Measurements from ENCODE around the gene RNF220.
A peak's percentile ranks its signal among the peaks of the same experiment; 100 is the strongest.

Gene RNF220

GRCh38 chr1:44670751-44671640 lies 265.9 kb downstream of the RNF220 start:
- H4K12ac ChIP-seq (ENCODE audit: low read depth, low read length): no peak overlapping the region
- H2AFZ ChIP-seq (ENCODE audit: insufficient read depth, low read length, poor library complexity): no peak overlapping the region
- no peak overlapping the region for H4K8ac ChIP-seq (ENCODE audit: low read depth, low read length)
- DNase-seq: no peak
- H3K27ac ChIP-seq (ENCODE audit: low read depth, low read length): no peak overlapping the region
- no peak overlapping the region for H2AK5ac ChIP-seq (ENCODE audit: low read length)
- no peaks in the 10 kb centered on the region for H3K27me3 ChIP-seq (ENCODE audit: insufficient read depth, low read length)
- no CpG with 5 or more reads among the region's 10 CpGs for WGBS (ENCODE audit: extremely low coverage, insufficient coverage, insufficient read length)
- H4K91ac ChIP-seq (ENCODE audit: low read depth, low read length): no peak overlapping the region
- peaks cover 6% of the 10 kb centered on the region for H3K79me2 ChIP-seq (ENCODE audit: control insufficient read depth, insufficient read depth, low read length, poor library complexity)
- no peak overlapping the region for H3K4ac ChIP-seq (ENCODE audit: low read depth, low read length)
- no peak overlapping the region for H3K14ac ChIP-seq (ENCODE audit: low read length)
- H3K9me3 ChIP-seq (ENCODE audit: insufficient read depth, low read depth, low read length): no peaks in the 10 kb centered on the region
- no peak overlapping the region for H3K4me2 ChIP-seq (ENCODE audit: low read length)
- no peaks in the 10 kb centered on the region for H3K36me3 ChIP-seq (ENCODE audit: control insufficient read depth in 1 of 2, insufficient read depth in 2 of 2, low read length in 2 of 2)
- no peak overlapping the region for H3K18ac ChIP-seq (ENCODE audit: low read length)
- no peak overlapping the region for H3K9ac ChIP-seq (ENCODE audit: low read length)
- no peak overlapping the region for H2BK120ac ChIP-seq (ENCODE audit: insufficient read depth, low read length, poor library complexity)
- H3K4me3 ChIP-seq (ENCODE audit: low read depth, low read length): no peak overlapping the region
- peaks cover 18 to 22% of the 10 kb centered on the region in 2 experiments for H3K4me1 ChIP-seq (ENCODE audit: control insufficient read depth in 1 of 2, insufficient read depth in 2 of 2, low read length in 2 of 2)
- no peak overlapping the region for H2BK12ac ChIP-seq (ENCODE audit: low read length)
- no peak overlapping the region for H2BK5ac ChIP-seq (ENCODE audit: low read depth, low read length, poor library complexity)
- H3K23ac ChIP-seq (ENCODE audit: low read length): no peak overlapping the region
- H3K79me1 ChIP-seq (ENCODE audit: low read length): peaks cover 9% of the 10 kb centered on the region

- H3K4ac ChIP-seq (ENCODE audit: low read depth, low read length): no peak overlapping the region
- H2BK120ac ChIP-seq (ENCODE audit: insufficient read depth, low read length, poor library complexity): no peak overlapping the region
- H2AFZ ChIP-seq (ENCODE audit: insufficient read depth, low read length, poor library complexity): peak overlapping the region; percentile 27
- H4K8ac ChIP-seq (ENCODE audit: low read depth, low read length): no peak overlapping the region
- no peaks in the 10 kb centered on the region for H3K27me3 ChIP-seq (ENCODE audit: insufficient read depth, low read length)
- peak overlapping the region; percentile 31 for H4K91ac ChIP-seq (ENCODE audit: low read depth, low read length)
- H3K4me1 ChIP-seq (ENCODE audit: control insufficient read depth in 1 of 2, insufficient read depth in 2 of 2, low read length in 2 of 2): peaks cover 18 to 22% of the 10 kb centered on the region in 2 experiments
- H3K36me3 ChIP-seq (ENCODE audit: control insufficient read depth in 1 of 2, insufficient read depth in 2 of 2, low read length in 2 of 2): no peaks in the 10 kb centered on the region
- H3K4me2 ChIP-seq (ENCODE audit: low read length): peak overlapping the region; percentile 9
- no peak overlapping the region for H3K14ac ChIP-seq (ENCODE audit: low read length)
- no peak overlapping the region for H3K18ac ChIP-seq (ENCODE audit: low read length)
- H2BK5ac ChIP-seq (ENCODE audit: low read depth, low read length, poor library complexity): no peak overlapping the region
- peaks cover 9% of the 10 kb centered on the region for H3K79me1 ChIP-seq (ENCODE audit: low read length)
- H3K23ac ChIP-seq (ENCODE audit: low read length): no peak overlapping the region
- peaks cover 6% of the 10 kb centered on the region for H3K79me2 ChIP-seq (ENCODE audit: control insufficient read depth, insufficient read depth, low read length, poor library complexity)
- H3K9ac ChIP-seq (ENCODE audit: low read length): no peak overlapping the region
- H3K27ac ChIP-seq (ENCODE audit: low read depth, low read length): peak overlapping the region; percentile 4
- H3K4me3 ChIP-seq (ENCODE audit: low read depth, low read length): no peak overlapping the region
- no peak overlapping the region for H4K12ac ChIP-seq (ENCODE audit: low read depth, low read length)
- H3K9me3 ChIP-seq (ENCODE audit: insufficient read depth, low read depth, low read length): no peaks in the 10 kb centered on the region
- H2BK12ac ChIP-seq (ENCODE audit: low read length): peak overlapping the region; percentile 38
- WGBS (ENCODE audit: extremely low coverage, insufficient coverage, insufficient read length): no CpG with 5 or more reads among the region's 13 CpGs
- DNase-seq: peak in 1 of 2 donors; percentile 31
- peak overlapping the region; percentile 53 for H2AK5ac ChIP-seq (ENCODE audit: low read length)
Observed at GRCh38 chr1:44672254-44672955, 267.4 kb downstream of the RNF220 start.

- peak overlapping the region; percentile 59 for H2AK5ac ChIP-seq (ENCODE audit: low read length)
- no peak overlapping the region for H2BK120ac ChIP-seq (ENCODE audit: insufficient read depth, low read length, poor library complexity)
- H3K4ac ChIP-seq (ENCODE audit: low read depth, low read length): peak overlapping the region; percentile 33
- no peak overlapping the region for H2BK5ac ChIP-seq (ENCODE audit: low read depth, low read length, poor library complexity)
- H3K18ac ChIP-seq (ENCODE audit: low read length): no peak overlapping the region
- peaks cover 18 to 22% of the 10 kb centered on the region in 2 experiments for H3K4me1 ChIP-seq (ENCODE audit: control insufficient read depth in 1 of 2, insufficient read depth in 2 of 2, low read length in 2 of 2)
- peak overlapping the region; percentile 80 for H3K14ac ChIP-seq (ENCODE audit: low read length)
- H3K79me2 ChIP-seq (ENCODE audit: control insufficient read depth, insufficient read depth, low read length, poor library complexity): peaks cover 6% of the 10 kb centered on the region
- no CpG with 5 or more reads among the region's 14 CpGs for WGBS (ENCODE audit: extremely low coverage, insufficient coverage, insufficient read length)
- H4K8ac ChIP-seq (ENCODE audit: low read depth, low read length): peak overlapping the region; percentile 81
- peak overlapping the region; percentile 91 for H3K4me2 ChIP-seq (ENCODE audit: low read length)
- no peak overlapping the region for H3K23ac ChIP-seq (ENCODE audit: low read length)
- H3K27me3 ChIP-seq (ENCODE audit: insufficient read depth, low read length): no peaks in the 10 kb centered on the region
- H3K36me3 ChIP-seq (ENCODE audit: control insufficient read depth in 1 of 2, insufficient read depth in 2 of 2, low read length in 2 of 2): no peaks in the 10 kb centered on the region
- H3K27ac ChIP-seq (ENCODE audit: low read depth, low read length): peak overlapping the region; percentile 44
- peaks cover 9% of the 10 kb centered on the region for H3K79me1 ChIP-seq (ENCODE audit: low read length)
- H3K9ac ChIP-seq (ENCODE audit: low read length): no peak overlapping the region
- peak overlapping the region; percentile 38 for H2BK12ac ChIP-seq (ENCODE audit: low read length)
- no peak overlapping the region for H3K4me3 ChIP-seq (ENCODE audit: low read depth, low read length)
- no peak for DNase-seq
- peak overlapping the region; percentile 45 for H4K91ac ChIP-seq (ENCODE audit: low read depth, low read length)
- peak overlapping the region; percentile 77 for H2AFZ ChIP-seq (ENCODE audit: insufficient read depth, low read length, poor library complexity)
- H4K12ac ChIP-seq (ENCODE audit: low read depth, low read length): peak overlapping the region; percentile 63
- H3K9me3 ChIP-seq (ENCODE audit: insufficient read depth, low read depth, low read length): no peaks in the 10 kb centered on the region
Observed at GRCh38 chr1:44672961-44673674, 268.1 kb downstream of the RNF220 start.

GRCh38 chr1:44673675-44674112 lies 268.6 kb downstream of the RNF220 start:
- peak overlapping the region; percentile 60 for H2BK5ac ChIP-seq (ENCODE audit: low read depth, low read length, poor library complexity)
- peak overlapping the region; percentile 44 for H3K27ac ChIP-seq (ENCODE audit: low read depth, low read length)
- peak overlapping the region; percentile 63 for H4K12ac ChIP-seq (ENCODE audit: low read depth, low read length)
- H3K79me1 ChIP-seq (ENCODE audit: low read length): peaks cover 9% of the 10 kb centered on the region
- WGBS (ENCODE audit: extremely low coverage, insufficient coverage, insufficient read length): no CpG with 5 or more reads among the region's 16 CpGs
- H4K8ac ChIP-seq (ENCODE audit: low read depth, low read length): peak overlapping the region; percentile 81
- peak overlapping the region; percentile 62 for H3K4me3 ChIP-seq (ENCODE audit: low read depth, low read length)
- H4K91ac ChIP-seq (ENCODE audit: low read depth, low read length): peak overlapping the region; percentile 45
- H3K36me3 ChIP-seq (ENCODE audit: control insufficient read depth in 1 of 2, insufficient read depth in 2 of 2, low read length in 2 of 2): no peaks in the 10 kb centered on the region
- peak overlapping the region; percentile 77 for H2AFZ ChIP-seq (ENCODE audit: insufficient read depth, low read length, poor library complexity)
- peak overlapping the region; percentile 75 for H2BK12ac ChIP-seq (ENCODE audit: low read length)
- peak overlapping the region; percentile 91 for H3K4me2 ChIP-seq (ENCODE audit: low read length)
- peak overlapping the region; percentile 80 for H3K14ac ChIP-seq (ENCODE audit: low read length)
- H2BK120ac ChIP-seq (ENCODE audit: insufficient read depth, low read length, poor library complexity): peak overlapping the region; percentile 64
- H3K27me3 ChIP-seq (ENCODE audit: insufficient read depth, low read length): no peaks in the 10 kb centered on the region
- no peaks in the 10 kb centered on the region for H3K9me3 ChIP-seq (ENCODE audit: insufficient read depth, low read depth, low read length)
- H3K18ac ChIP-seq (ENCODE audit: low read length): peak overlapping the region; percentile 47
- H3K4ac ChIP-seq (ENCODE audit: low read depth, low read length): peak overlapping the region; percentile 33
- no peak overlapping the region for H3K23ac ChIP-seq (ENCODE audit: low read length)
- H3K4me1 ChIP-seq (ENCODE audit: control insufficient read depth in 1 of 2, insufficient read depth in 2 of 2, low read length in 2 of 2): peaks cover 18 to 22% of the 10 kb centered on the region in 2 experiments
- no peak overlapping the region for H2AK5ac ChIP-seq (ENCODE audit: low read length)
- peak overlapping the region; percentile 15 for H3K9ac ChIP-seq (ENCODE audit: low read length)
- H3K79me2 ChIP-seq (ENCODE audit: control insufficient read depth, insufficient read depth, low read length, poor library complexity): peaks cover 6% of the 10 kb centered on the region
- DNase-seq: peak in 1 of 2 donors; percentile 14

Measured in trophoblast cell (in vitro differentiated cells and primary cell).